IMR-90 (cell line): ENCODE measurements around the gene RNF112. TPM values are rescaled to one million over a fixed set of nuclear protein-coding genes. Genes with fewer than 3 reads are reported as not detected.

Experiments used
- ATAC-seq: fragments of 200-7000 bp; cut with Tn5 transposase; 2 replicates; pipeline ENCODE4 v1.9.1; 2020; ENCODE audit warnings: low read depth, mild to moderate bottlenecking, moderate library complexity
- BruUV-seq: library from RNA; stranded (reverse); fragments of 400-500 nt; replicated peaks from 2 replicates; lab custom pipeline; 2021; lab: Mats Ljungman, UMichigan
- CTCF ChIA-PET: fragments of 300-600 bp; formaldehyde crosslinking; extraction: SDS; loops from one replicate; lab custom pipeline; 2021; ENCODE audit warnings: antibody characterized with exemption; lab: Yijun Ruan, JAX
- POLR2A ChIA-PET: fragments of 300-600 bp; sonication (Branson Sonifier 250); formaldehyde crosslinking; loops from one replicate; lab custom pipeline; 2022; ENCODE audit warnings: antibody characterized with exemption; ENCODE audit not compliant: unreplicated experiment; lab: Charles Lee
- DNase-seq: peaks from one replicate; pipeline ENCODE4 v3.0.0; 2013
- H2AFZ ChIP-seq: replicated peaks from 2 replicates; pipeline ENCODE3; 2013; ENCODE audit warnings: low read length, mild to moderate bottlenecking; ENCODE audit not compliant: poor library complexity
- H2AK5ac ChIP-seq: 2 replicates; pipeline ENCODE4 v1.6.1; 2013; ENCODE audit warnings: low read depth, low read length, inconsistent platforms
- H2AK9ac ChIP-seq: replicated peaks from 2 replicates; pipeline ENCODE3; 2013; ENCODE audit warnings: mild to moderate bottlenecking, low read depth, low read length, moderate library complexity; ENCODE audit not compliant: poor library complexity
- H2BK120ac ChIP-seq: 2 replicates; pipeline ENCODE4 v1.6.1; 2013; ENCODE audit warnings: low read depth, low read length, inconsistent platforms
- H2BK15ac ChIP-seq: 3 replicates; pipeline ENCODE4 v1.6.1; 2013; ENCODE audit warnings: low read depth, low read length, inconsistent platforms
- H2BK20ac ChIP-seq: 2 replicates; pipeline ENCODE4 v1.6.1; 2013; ENCODE audit warnings: low read depth, mild to moderate bottlenecking, inconsistent platforms, low read length, moderate library complexity
- H2BK5ac ChIP-seq: 2 replicates; pipeline ENCODE4 v1.6.1; 2013; ENCODE audit warnings: mild to moderate bottlenecking, low read depth, low read length, inconsistent platforms; ENCODE audit not compliant: poor library complexity, severe bottlenecking
- H3K14ac ChIP-seq: replicated peaks from 2 replicates; pipeline ENCODE4 v1.6.1; 2013; ENCODE audit warnings: low read depth, low read length, inconsistent platforms
- H3K18ac ChIP-seq: 2 replicates; pipeline ENCODE4 v1.6.1; 2013; ENCODE audit warnings: low read depth, low read length, control low read depth
- H3K23ac ChIP-seq: 2 replicates; pipeline ENCODE4 v1.6.1; 2013; ENCODE audit warnings: low read depth, low read length, inconsistent platforms
- H3K27ac ChIP-seq: 2 replicates; pipeline ENCODE4 v1.5.1; 2013; ENCODE audit warnings: mild to moderate bottlenecking, control low read depth, low read length; ENCODE audit not compliant: insufficient read depth
- H3K27me3 ChIP-seq: 2 replicates; pipeline ENCODE4 v1.6.1; 2013; ENCODE audit warnings: low read length; ENCODE audit not compliant: control insufficient read depth, insufficient read depth
- H3K36me3 ChIP-seq: 2 replicates; pipeline ENCODE4 v1.6.1; 2013; ENCODE audit warnings: low read length, mixed read lengths; ENCODE audit not compliant: control insufficient read depth, insufficient read depth
- H3K4ac ChIP-seq: 2 replicates; pipeline ENCODE4 v1.6.1; 2013; ENCODE audit warnings: low read depth, low read length, inconsistent platforms
- H3K4me1 ChIP-seq: 2 replicates; pipeline ENCODE4 v1.6.1; 2013; ENCODE audit warnings: low read length, mixed read lengths; ENCODE audit not compliant: control insufficient read depth, insufficient read depth
- H3K4me2 ChIP-seq: 2 replicates; pipeline ENCODE4 v1.6.1; 2013; ENCODE audit warnings: low read depth, mild to moderate bottlenecking, control low read depth, low read length, moderate library complexity
- H3K4me3 ChIP-seq: 2 replicates; pipeline ENCODE4 v1.5.1; 2013; ENCODE audit warnings: low read depth, mild to moderate bottlenecking, control low read depth, low read length, moderate library complexity; ENCODE audit not compliant: insufficient read depth
- H3K56ac ChIP-seq: 2 replicates; pipeline ENCODE4 v1.6.1; 2013; ENCODE audit warnings: low read length, inconsistent platforms; ENCODE audit not compliant: insufficient read depth; ENCODE audit errors: extremely low read depth
- H3K79me1 ChIP-seq, 2 experiments: 2 replicates each; pipeline ENCODE4 v1.6.1; 2013; ENCODE audit warnings: low read length in 2 of 2, inconsistent platforms in 1 of 2, low read depth in 1 of 2
- H3K9ac ChIP-seq: 2 replicates; pipeline ENCODE4 v1.6.1; 2013; ENCODE audit warnings: low read depth, low read length, control low read depth
- H3K9me1 ChIP-seq: 2 replicates; pipeline ENCODE4 v1.6.1; 2013; ENCODE audit warnings: low read length, inconsistent platforms; ENCODE audit not compliant: insufficient read depth
- H3K9me3 ChIP-seq: 2 replicates; pipeline ENCODE4 v1.6.1; 2013; ENCODE audit warnings: low read length; ENCODE audit not compliant: control insufficient read depth, insufficient read depth
- H4K20me1 ChIP-seq: 2 replicates; pipeline ENCODE4 v1.6.1; 2013; ENCODE audit warnings: low read length, inconsistent platforms; ENCODE audit not compliant: insufficient read depth
- H4K5ac ChIP-seq: 2 replicates; pipeline ENCODE4 v1.6.1; 2013; ENCODE audit warnings: mild to moderate bottlenecking, low read depth, low read length, control low read depth
- H4K8ac ChIP-seq, 2 experiments: 2 replicates each; pipeline ENCODE4 v1.6.1; 2013; ENCODE audit warnings: low read depth in 2 of 2, low read length in 2 of 2, control low read depth in 1 of 2, inconsistent platforms in 1 of 2
- H4K91ac ChIP-seq: 2 replicates; pipeline ENCODE4 v1.6.1; 2013; ENCODE audit warnings: low read depth, low read length, inconsistent platforms; ENCODE audit not compliant: insufficient read depth
- BHLHE40 ChIP-seq: fragments of 150-350 bp; IDR thresholded peaks from 2 replicates; pipeline ENCODE4 v1.6.1; 2016; ENCODE audit warnings: mild to moderate bottlenecking, low read depth, low read length
- CEBPB ChIP-seq: IDR thresholded peaks from 2 replicates; pipeline ENCODE4 v1.6.1; 2012; ENCODE audit warnings: low read depth, low read length, improper control_type of control experiment
- FOS ChIP-seq: fragments of 150-350 bp; IDR thresholded peaks from 2 replicates; pipeline ENCODE4 v1.6.1; 2016; ENCODE audit warnings: low read depth, low read length
- MAFK ChIP-seq: IDR thresholded peaks from 2 replicates; pipeline ENCODE4 v1.6.1; 2012; ENCODE audit warnings: low read depth, low read length, improper control_type of control experiment
- MAZ ChIP-seq: IDR thresholded peaks from 2 replicates; pipeline ENCODE4 v1.6.1; 2012; ENCODE audit warnings: low read depth, mild to moderate bottlenecking, low read length, improper control_type of control experiment, moderate library complexity, borderline replicate concordance
- MXI1 ChIP-seq: IDR thresholded peaks from 2 replicates; pipeline ENCODE4 v1.6.1; 2012; ENCODE audit warnings: low read depth, mild to moderate bottlenecking, low read length, moderate library complexity, borderline replicate concordance
- NFE2L2 ChIP-seq: fragments of 150-350 bp; IDR thresholded peaks from 2 replicates; pipeline ENCODE4 v1.6.1; 2016; ENCODE audit warnings: low read depth, mild to moderate bottlenecking, low read length
- POLR2A ChIP-seq: IDR thresholded peaks from 2 replicates; pipeline ENCODE4 v1.6.1; 2012; ENCODE audit warnings: mild to moderate bottlenecking, low read depth, low read length
- RAD21 ChIP-seq: IDR thresholded peaks from 2 replicates; pipeline ENCODE4 v1.6.1; 2012; ENCODE audit warnings: low read length, improper control_type of control experiment
- RCOR1 ChIP-seq: IDR thresholded peaks from 2 replicates; pipeline ENCODE4 v1.6.1; 2012; ENCODE audit warnings: mild to moderate bottlenecking, low read length, improper control_type of control experiment; ENCODE audit not compliant: insufficient replicate concordance
- SMC3 ChIP-seq: fragments of 150-350 bp; IDR thresholded peaks from 2 replicates; pipeline ENCODE4 v1.6.1; 2016; ENCODE audit warnings: low read depth, mild to moderate bottlenecking, antibody characterized with exemption, low read length, moderate library complexity
- WGBS, 2 experiments: methylation state at CpG; one replicate each; pipeline versions ENCODE4 v1.1.5 to v1.1.7; 2013; ENCODE audit warnings: missing lambda C conversion rate in 2 of 2; ENCODE audit not compliant: insufficient read length in 1 of 2; ENCODE audit errors: extremely low coverage in 2 of 2; 5-methylcytosine and 5-hydroxymethylcytosine counted together
- dilution Hi-C: fragments of 300-500 bp; cut with HindIII; formaldehyde crosslinking; loops from one replicate; pipeline ENCODE4 v1.14.3; 2018; ENCODE audit warnings: low sequenced_read_pairs; ENCODE audit not compliant: unreplicated experiment
- in situ Hi-C: fragments of 300-500 bp; cut with MboI; formaldehyde crosslinking; loops from 3 replicates; pipeline ENCODE4 v1.14.3; 2019; ENCODE audit warnings: low sequenced_read_pairs, inconsistent platforms, mixed read lengths
- intact Hi-C: fragments of 100-400 bp; cut with micrococcal nuclease; formaldehyde crosslinking; loops from 2 replicates; pipeline ENCODE4 v1.10.0; 2022
- polyA plus RNA-seq, 3 experiments: library from polyadenylated mRNA; depleted of rRNA; stranded (reverse); fragments of >200 nt; gene quantifications; 2 replicates each; pipeline ENCODE4 v1.2.3, GENCODE V29; 2012; ENCODE audit warnings: low replicate concordance in 1 of 3
- total RNA-seq: library from RNA; depleted of rRNA; stranded (reverse); fragments of >200 nt; gene quantifications from 2 replicates; pipeline ENCODE4 v1.2.3, GENCODE V29; 2012
- TF ChIP-seq, protein P1 (sequence below): conservative IDR thresholded peaks from 2 replicates; pipeline ENCODE4 v1.5.1; 2012; ENCODE audit warnings: mild to moderate bottlenecking, low read depth, low read length, improper control_type of control experiment
- TF ChIP-seq, protein P2 (sequence below): fragments of 150-350 bp; IDR thresholded peaks from 2 replicates; pipeline ENCODE4 v1.6.1; 2016; ENCODE audit warnings: low read depth, mild to moderate bottlenecking, low read length, moderate library complexity, borderline replicate concordance
- TF ChIP-seq, protein P3 (sequence below): fragments of 150-350 bp; IDR thresholded peaks from 2 replicates; pipeline ENCODE4 v1.6.1; 2017; ENCODE audit warnings: mild to moderate bottlenecking, antibody characterized with exemption, low read length, low read depth

Gene RNF112
- total and polyA plus RNA-seq, 2 of the 4 experiments (the other 2 are of a cell fraction), result 2.5 to 5.7 TPM

DNA sequence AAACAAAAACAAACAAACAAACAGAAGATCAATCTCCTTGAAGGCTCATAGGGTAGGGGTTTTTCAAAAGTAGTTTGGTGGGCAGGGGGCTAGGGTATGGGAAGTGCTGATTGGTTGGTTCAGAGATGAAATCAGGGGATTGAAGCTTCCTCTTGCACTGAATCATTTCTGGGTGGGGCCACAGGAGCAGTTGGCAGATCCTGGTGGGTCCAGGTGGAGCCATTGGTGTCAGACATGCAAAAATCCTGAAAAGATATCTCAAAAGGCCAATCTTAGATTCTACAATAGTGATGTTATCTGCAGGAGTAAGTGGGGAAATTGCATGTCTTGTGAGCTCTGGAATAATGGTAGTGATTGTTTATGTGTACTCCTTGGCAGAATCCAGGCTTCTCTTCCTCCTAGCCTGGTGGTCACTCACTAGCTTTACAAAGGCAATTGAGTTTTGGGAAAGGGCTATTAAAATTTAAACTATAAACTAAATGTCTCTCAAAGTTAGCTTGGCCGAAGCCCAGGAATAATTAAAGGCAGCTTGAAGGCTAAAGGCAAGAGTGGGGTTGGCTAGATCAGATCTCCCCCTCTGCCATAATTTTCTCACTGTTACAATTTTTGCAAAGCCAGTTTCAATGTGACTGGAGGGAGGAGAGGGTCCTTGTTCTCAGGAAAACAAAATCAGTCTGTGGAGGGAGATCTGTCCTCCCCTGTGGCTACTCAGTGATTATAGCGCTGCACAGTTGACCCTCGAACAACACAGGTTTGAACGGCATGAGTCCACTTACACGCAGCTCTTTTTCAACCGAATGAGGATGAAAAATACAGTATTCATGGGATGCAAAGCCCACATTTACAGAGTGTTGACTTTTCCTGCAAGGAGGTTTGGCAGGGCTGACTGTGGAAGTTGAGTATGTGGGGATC lies 45.2 kb downstream of the RNF112 start:
- in situ Hi-C loops, result no loop called here

More for the DNA sequence above, 45.2 kb downstream of the RNF112 start:
- no peak overlapping the region for H3K18ac ChIP-seq
- H3K9me1 ChIP-seq, result no peaks in the 10 kb centered on the region
- H3K79me1 ChIP-seq, result no peaks in the 10 kb centered on the region
- TF ChIP-seq SMC3, result no peak
- no peak for TF ChIP-seq FOS
- TF ChIP-seq, protein P1, sequence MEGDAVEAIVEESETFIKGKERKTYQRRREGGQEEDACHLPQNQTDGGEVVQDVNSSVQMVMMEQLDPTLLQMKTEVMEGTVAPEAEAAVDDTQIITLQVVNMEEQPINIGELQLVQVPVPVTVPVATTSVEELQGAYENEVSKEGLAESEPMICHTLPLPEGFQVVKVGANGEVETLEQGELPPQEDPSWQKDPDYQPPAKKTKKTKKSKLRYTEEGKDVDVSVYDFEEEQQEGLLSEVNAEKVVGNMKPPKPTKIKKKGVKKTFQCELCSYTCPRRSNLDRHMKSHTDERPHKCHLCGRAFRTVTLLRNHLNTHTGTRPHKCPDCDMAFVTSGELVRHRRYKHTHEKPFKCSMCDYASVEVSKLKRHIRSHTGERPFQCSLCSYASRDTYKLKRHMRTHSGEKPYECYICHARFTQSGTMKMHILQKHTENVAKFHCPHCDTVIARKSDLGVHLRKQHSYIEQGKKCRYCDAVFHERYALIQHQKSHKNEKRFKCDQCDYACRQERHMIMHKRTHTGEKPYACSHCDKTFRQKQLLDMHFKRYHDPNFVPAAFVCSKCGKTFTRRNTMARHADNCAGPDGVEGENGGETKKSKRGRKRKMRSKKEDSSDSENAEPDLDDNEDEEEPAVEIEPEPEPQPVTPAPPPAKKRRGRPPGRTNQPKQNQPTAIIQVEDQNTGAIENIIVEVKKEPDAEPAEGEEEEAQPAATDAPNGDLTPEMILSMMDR, result no peak
- TF ChIP-seq CEBPB, result no peak
- TF ChIP-seq, protein P2, sequence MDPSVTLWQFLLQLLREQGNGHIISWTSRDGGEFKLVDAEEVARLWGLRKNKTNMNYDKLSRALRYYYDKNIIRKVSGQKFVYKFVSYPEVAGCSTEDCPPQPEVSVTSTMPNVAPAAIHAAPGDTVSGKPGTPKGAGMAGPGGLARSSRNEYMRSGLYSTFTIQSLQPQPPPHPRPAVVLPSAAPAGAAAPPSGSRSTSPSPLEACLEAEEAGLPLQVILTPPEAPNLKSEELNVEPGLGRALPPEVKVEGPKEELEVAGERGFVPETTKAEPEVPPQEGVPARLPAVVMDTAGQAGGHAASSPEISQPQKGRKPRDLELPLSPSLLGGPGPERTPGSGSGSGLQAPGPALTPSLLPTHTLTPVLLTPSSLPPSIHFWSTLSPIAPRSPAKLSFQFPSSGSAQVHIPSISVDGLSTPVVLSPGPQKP, result no peak
- no peak for TF ChIP-seq MXI1
- TF ChIP-seq MAFK, result no peak
- no peak for TF ChIP-seq RAD21
- TF ChIP-seq POLR2A, result no peak
- no peak for TF ChIP-seq MAZ
- TF ChIP-seq BHLHE40, result no peak
- TF ChIP-seq, protein P3, sequence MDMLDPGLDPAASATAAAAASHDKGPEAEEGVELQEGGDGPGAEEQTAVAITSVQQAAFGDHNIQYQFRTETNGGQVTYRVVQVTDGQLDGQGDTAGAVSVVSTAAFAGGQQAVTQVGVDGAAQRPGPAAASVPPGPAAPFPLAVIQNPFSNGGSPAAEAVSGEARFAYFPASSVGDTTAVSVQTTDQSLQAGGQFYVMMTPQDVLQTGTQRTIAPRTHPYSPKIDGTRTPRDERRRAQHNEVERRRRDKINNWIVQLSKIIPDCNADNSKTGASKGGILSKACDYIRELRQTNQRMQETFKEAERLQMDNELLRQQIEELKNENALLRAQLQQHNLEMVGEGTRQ, result no peak
- TF ChIP-seq RCOR1, result no peak
- TF ChIP-seq NFE2L2, result no peak
- no peak overlapping the region for H2BK5ac ChIP-seq
- dilution Hi-C loops (no loop called here), intact Hi-C loops (no loop called here)
- no peaks in the 10 kb centered on the region for H3K36me3 ChIP-seq
- H3K27ac ChIP-seq, result no peak overlapping the region
- no peak overlapping the region for H3K9ac ChIP-seq
- no peaks in the 10 kb centered on the region for H4K20me1 ChIP-seq
- no peak overlapping the region for H3K4me3 ChIP-seq
- H3K14ac ChIP-seq, result no peak overlapping the region
- H4K5ac ChIP-seq, result no peak overlapping the region
- no peaks in the 10 kb centered on the region for H3K9me3 ChIP-seq
- peaks cover 39% of the 10 kb centered on the region for H3K27me3 ChIP-seq
- ChIA-PET POLR2A (no interaction called here), CTCF (no interaction called here)
- DNase-seq, result no peak
- BruUV-seq, result no TSS peak
- H2BK20ac ChIP-seq, result no peak overlapping the region
- H2AK9ac ChIP-seq, result no peak overlapping the region
- WGBS, 2 experiments, result 91% methylated on average over 4 of the region's 6 CpGs; no CpG with 5 or more reads in 1 of the 2 experiments
- H3K23ac ChIP-seq, result no peak overlapping the region
- H3K56ac ChIP-seq, result no peak overlapping the region
- H4K91ac ChIP-seq, result no peak overlapping the region
- no peak overlapping the region for H3K4ac ChIP-seq
- no peak overlapping the region for H2BK120ac ChIP-seq
- H3K4me1 ChIP-seq, result no peaks in the 10 kb centered on the region
- no peak overlapping the region for H2AFZ ChIP-seq
- H2AK5ac ChIP-seq, result no peak overlapping the region
- H3K4me2 ChIP-seq, result no peak overlapping the region
- no peak overlapping the region for H4K8ac ChIP-seq
- ATAC-seq, result no peak
- no peak overlapping the region for H2BK15ac ChIP-seq
